Lung (tissue), 12 donors: ENCODE data around the gene DLG4. TPM values are rescaled to one million over a fixed set of nuclear protein-coding genes. Genes with fewer than 3 reads are reported as not detected.

Experiments used
- ATAC-seq: fragments of 200-7000 bp; cut with Tn5 transposase; one replicate; pipeline ENCODE4 v1.9.1; 2020; ENCODE audit warnings: moderate number of reproducible peaks; ENCODE audit not compliant: insufficient read depth, low FRiP score
- DNase-seq, 3 donors: peaks; one replicate each; pipeline ENCODE4 v3.0.0-alpha.2; 2013 to 2017
- H3K27ac ChIP-seq, 2 donors: one replicate each; pipeline ENCODE4 v1.5.1; 2013; ENCODE audit warnings: mild to moderate bottlenecking in 2 of 2, moderate library complexity in 2 of 2, control low read depth in 1 of 2, inconsistent platforms in 1 of 2, low read depth in 1 of 2, low read length in 1 of 2
- H3K27me3 ChIP-seq, 3 donors: one replicate each; pipeline ENCODE4 v1.5.1; 2013; ENCODE audit warnings: low read length in 2 of 3; ENCODE audit not compliant: control insufficient read depth in 3 of 3, insufficient read depth in 3 of 3
- H3K36me3 ChIP-seq, 4 donors: one replicate each; pipeline ENCODE4 v1.5.1; 2013; ENCODE audit warnings: low read length in 4 of 4, mild to moderate bottlenecking in 1 of 4, moderate library complexity in 1 of 4; ENCODE audit not compliant: control insufficient read depth in 4 of 4, insufficient read depth in 4 of 4
- H3K4me1 ChIP-seq, 5 donors: one replicate each; pipeline ENCODE4 v1.5.1; 2013; ENCODE audit warnings: low read length in 5 of 5, mild to moderate bottlenecking in 2 of 5, moderate library complexity in 1 of 5; ENCODE audit not compliant: control insufficient read depth in 5 of 5, insufficient read depth in 5 of 5
- H3K4me3 ChIP-seq: one replicate; pipeline ENCODE4 v1.5.1; 2013; ENCODE audit warnings: mild to moderate bottlenecking, control low read depth, moderate library complexity
- H3K9ac ChIP-seq, 2 donors: one replicate each; pipeline ENCODE4 v1.5.1; 2013; ENCODE audit warnings: low read length in 2 of 2, control low read depth in 1 of 2; ENCODE audit not compliant: insufficient read depth in 1 of 2
- H3K9me3 ChIP-seq, 4 donors: one replicate each; pipeline ENCODE4 v1.5.1; 2013; ENCODE audit warnings: low read length in 3 of 4, mild to moderate bottlenecking in 1 of 4, moderate library complexity in 1 of 4; ENCODE audit not compliant: control insufficient read depth in 4 of 4, insufficient read depth in 3 of 4
- CTCF ChIP-seq: IDR thresholded peaks from 2 replicates; pipeline ENCODE4 v1.5.1; 2012; ENCODE audit warnings: mild to moderate bottlenecking; ENCODE audit errors: control extremely low read depth, extremely low read depth
- WGBS, 2 donors: extraction: QIAGEN DNeasy Blood & Tissue Kit; methylation state at CpG; one replicate each; pipeline ENCODE4 v1.1.7; 2013; 5-methylcytosine and 5-hydroxymethylcytosine counted together
- polyA plus RNA-seq, 2 donors: library from polyadenylated mRNA; stranded (reverse); fragments of 200-250 nt; gene quantifications; one replicate each; pipeline ENCODE4 v1.2.1, GENCODE V29; 2013
- total RNA-seq, 2 donors: library from RNA; depleted of rRNA in 1 of 2; stranded (reverse); fragments of >200 nt in 1 of 2; gene quantifications; one replicate each; pipeline ENCODE4 v1.2.1, GENCODE V29; 2014 to 2021
- donor health status: control.
- donor health status: control.
- donor health status: Bipolar disorder and iron deficiency.
- donor health status: healthy.
- donor health status: DM: yes; HTN: yes; CAD: no.

DLG4 gene
- total and polyA plus RNA-seq, 4 donors, result 10.0 to 20.1 (median 15.2) TPM

- 82 to 92% methylated on average over 22 of the region's 22 CpGs for WGBS, 2 donors
- Histone ChIP-seq H3K9ac (no peak overlapping the region), H3K4me1 (peaks cover 7 to 42% (median 13%) of the 10 kb centered on the region in 5 donors)
These were observed 16.3 kb upstream of the DLG4 start for GRCh38 chr17:7235693-7236665.

GRCh38 chr17:7234083-7234951, 14.7 kb upstream of the DLG4 start, which contains the start of gene DVL2:
Gene DVL2, minus strand, starts transcription at chr17:7234517. Its CDS starts 255 bp downstream, at chr17:7234262.
- Histone ChIP-seq H3K9me3 (no peaks in the 10 kb centered on the region), H3K27ac (peak within 1 kb of the TSS; percentile 84 to 85), H3K9ac (peak within 1 kb of the TSS; percentile 65 to 90), H3K36me3 (peaks cover 0 to 26% (median 22%) of the 10 kb centered on the region in 4 donors), H3K4me3 (peak within 1 kb of the TSS; percentile 76), H3K27me3 (no peaks in the 10 kb centered on the region), H3K4me1 (peaks cover 4 to 30% (median 9%) of the 10 kb centered on the region in 5 donors)
- DNase-seq (peak; percentile 95 to 98 (median 96)), ATAC-seq (peak; percentile 50)
- TF ChIP-seq CTCF, result no peak
- WGBS, 2 donors, result 0% methylated on average over 70 to 72 of the region's 72 CpGs

More at GRCh38 chr17:7235693-7236665, 16.3 kb upstream of the DLG4 start:
- DNase-seq, result no peak
- Histone ChIP-seq H3K4me3 (no peak overlapping the region), H3K36me3 (peaks cover 6 to 26% (median 18%) of the 10 kb centered on the region in 4 donors), H3K27me3 (no peaks in the 10 kb centered on the region), H3K27ac (no peak overlapping the region), H3K9me3 (no peaks in the 10 kb centered on the region)
- no peak for ATAC-seq
- no peak for TF ChIP-seq CTCF

- DNase-seq, result no peak
- H3K27me3 ChIP-seq, result no peaks in the 10 kb centered on the region
- no peak for TF ChIP-seq CTCF
- H3K9me3 ChIP-seq, result no peaks in the 10 kb centered on the region
- H3K4me1 ChIP-seq, result peaks cover 4 to 30% (median 9%) of the 10 kb centered on the region in 5 donors
- H3K27ac ChIP-seq, result peak overlapping the region; percentile 84 to 85
- peak overlapping the region; percentile 65 to 90 for H3K9ac ChIP-seq
- ATAC-seq, result no peak
- H3K36me3 ChIP-seq, result peaks cover 0 to 32% (median 28%) of the 10 kb centered on the region in 4 donors
- WGBS, 2 donors, result 1 to 2% methylated on average over 9 of the region's 9 CpGs
- H3K4me3 ChIP-seq, result peak overlapping the region; percentile 76
These were observed 14.1 kb upstream of the DLG4 start for GRCh38 chr17:7233701-7234082.
